GM23248 (cell line): Measurements from ENCODE around the gene HELZ2.

Source experiments
- EZH2 ChIP-seq: fragments of 200-600 bp; sonication (generic); IDR thresholded peaks from 2 replicates; pipeline ENCODE4 v1.6.1; 2018; ENCODE audit warnings: antibody characterized with exemption, mild to moderate bottlenecking; ENCODE audit not compliant: insufficient read depth, poor library complexity, severe bottlenecking
- EZH2phosphoT487 ChIP-seq: fragments of 200-600 bp; sonication (generic); IDR thresholded peaks from 2 replicates; pipeline ENCODE4 v1.6.1; 2018; ENCODE audit warnings: antibody characterized with exemption, moderate library complexity, mild to moderate bottlenecking, low read depth; ENCODE audit not compliant: insufficient read depth

- no peak for TF ChIP-seq EZH2
- TF ChIP-seq EZH2phosphoT487: no peak
These were observed 16.4 kb upstream of the HELZ2 start for GRCh38 chr20:63590218-63591146.
